HG02973 (cell line): ENCODE results near the gene NGFR.

Experiments used
- ATAC-seq: cut with Tn5 transposase; IDR thresholded peaks from one replicate; pipeline ENCODE4 v1.9.1; 2021; ENCODE audit warnings: moderate library complexity; ENCODE audit not compliant: unreplicated experiment

NGFR gene

GRCh38 chr17:49557312-49558024 is 62.4 kb downstream of the NGFR start:
- ATAC-seq: no peak
